CD14-positive monocyte (primary cell): ENCODE data around the gene CROCC2. TPM values are rescaled to one million over a fixed set of nuclear protein-coding genes. Genes with fewer than 3 reads are reported as not detected.

Experiments used
- DNase-seq, 3 donors: peaks; one replicate each; pipeline ENCODE4 v3.0.0-alpha.2; 2011 to 2022
- H2AFZ ChIP-seq: 2 replicates; pipeline ENCODE4 v1.6.0; 2012; ENCODE audit warnings: mild to moderate bottlenecking, low read depth, low read length, inconsistent platforms; ENCODE audit not compliant: insufficient read depth, poor library complexity, severe bottlenecking
- H3K27ac ChIP-seq, 2 donors: 1 replicate in 1 of 2; 2 replicates in 1 of 2; pipeline ENCODE4 v1.5.1; 2012 to 2013; ENCODE audit warnings: low read length in 2 of 2, control low read depth in 1 of 2, inconsistent platforms in 1 of 2, low read depth in 1 of 2, mild to moderate bottlenecking in 1 of 2
- H3K27me3 ChIP-seq, 2 donors: one replicate each; pipeline versions ENCODE4 v1.6.0 to v1.6.1; 2011 to 2013; ENCODE audit warnings: low read length in 2 of 2; ENCODE audit not compliant: control insufficient read depth in 2 of 2, insufficient read depth in 2 of 2
- H3K36me3 ChIP-seq, 2 donors: replicated peaks in 1 of 2; 1 replicate in 1 of 2; 2 replicates in 1 of 2; pipeline versions ENCODE4 v1.5.1 to v1.6.1; 2012 to 2013; ENCODE audit warnings: low read length in 2 of 2, control low read depth in 1 of 2, inconsistent platforms in 1 of 2, mild to moderate bottlenecking in 1 of 2; ENCODE audit not compliant: insufficient read depth in 2 of 2, control insufficient read depth in 1 of 2
- H3K4me1 ChIP-seq, 2 donors: 1 replicate in 1 of 2; 2 replicates in 1 of 2; pipeline versions ENCODE4 v1.5.1 to v1.6.1; 2012 to 2013; ENCODE audit warnings: low read length in 2 of 2, control low read depth in 1 of 2, inconsistent platforms in 1 of 2, mild to moderate bottlenecking in 1 of 2, moderate library complexity in 1 of 2; ENCODE audit not compliant: insufficient read depth in 2 of 2, control insufficient read depth in 1 of 2
- H3K4me2 ChIP-seq: replicated peaks from 2 replicates; pipeline ENCODE3; 2012; ENCODE audit warnings: low read length, moderate library complexity, mild to moderate bottlenecking; ENCODE audit not compliant: poor library complexity, severe bottlenecking; ENCODE audit errors: extremely low read depth
- H3K4me3 ChIP-seq, 3 experiments: fragments of 200-600 bp in 1 of 3; sonication (generic) in 1 of 3; replicated peaks in 1 of 3; 1 replicate in 2 of 3; 2 replicates in 1 of 3; pipeline ENCODE4 v1.5.1; 2011 to 2013; ENCODE audit warnings: low read length in 3 of 3, mild to moderate bottlenecking in 3 of 3, control low read depth in 2 of 3, low read depth in 2 of 3, inconsistent platforms in 1 of 3, moderate library complexity in 1 of 3
- H3K79me2 ChIP-seq: 2 replicates; pipeline ENCODE4 v1.6.0; 2012; ENCODE audit warnings: mild to moderate bottlenecking, control low read depth, inconsistent platforms, low read length, moderate library complexity; ENCODE audit not compliant: insufficient read depth
- H3K9ac ChIP-seq: 2 replicates; pipeline ENCODE4 v1.6.0; 2017; ENCODE audit warnings: low read length, mild to moderate bottlenecking; ENCODE audit not compliant: insufficient read depth, poor library complexity, severe bottlenecking
- H3K9me3 ChIP-seq, 2 donors: replicated peaks in 1 of 2; 1 replicate in 1 of 2; 2 replicates in 1 of 2; pipeline versions ENCODE4 v1.5.1 to v1.6.1; 2012 to 2013; ENCODE audit warnings: low read length in 2 of 2, control low read depth in 1 of 2; ENCODE audit not compliant: control insufficient read depth in 1 of 2, insufficient read depth in 1 of 2
- H4K20me1 ChIP-seq: 2 replicates; pipeline ENCODE4 v1.6.0; 2012; ENCODE audit warnings: mild to moderate bottlenecking, low read length, control low read depth, moderate library complexity; ENCODE audit not compliant: insufficient read depth
- H3K27ac Mint-ChIP-seq, 7 donors: one replicate each; pipeline ENCODE4 v1.8.0; 2020; ENCODE audit warnings: mild to moderate bottlenecking in 7 of 7, mixed read lengths in 7 of 7, moderate library complexity in 6 of 7, inconsistent platforms in 2 of 7
- H3K27me3 Mint-ChIP-seq, 3 donors: one replicate each; pipeline ENCODE4 v1.8.0; 2021 to 2022; ENCODE audit warnings: low read depth in 3 of 3, mild to moderate bottlenecking in 3 of 3, mixed read lengths in 3 of 3, moderate library complexity in 3 of 3, inconsistent platforms in 1 of 3
- H3K36me3 Mint-ChIP-seq, 2 donors: one replicate each; pipeline ENCODE4 v1.8.0; 2020; ENCODE audit warnings: mixed read lengths in 2 of 2, inconsistent platforms in 1 of 2, mild to moderate bottlenecking in 1 of 2
- H3K4me1 Mint-ChIP-seq: one replicate; pipeline ENCODE4 v1.8.0; 2020; ENCODE audit warnings: mild to moderate bottlenecking, mixed read lengths
- H3K4me3 Mint-ChIP-seq, 2 donors: one replicate each; pipeline ENCODE4 v1.8.0; 2020; ENCODE audit warnings: mild to moderate bottlenecking in 2 of 2, mixed read lengths in 2 of 2, moderate library complexity in 1 of 2
- H3K9me3 Mint-ChIP-seq, 7 donors: one replicate each; pipeline ENCODE4 v1.8.0; 2020 to 2022; ENCODE audit warnings: mixed read lengths in 7 of 7, mild to moderate bottlenecking in 6 of 7, moderate library complexity in 6 of 7, inconsistent platforms in 2 of 7
- CTCF ChIP-seq: fragments of 200-600 bp; IDR thresholded peaks from one replicate; pipeline ENCODE4 v1.8.0; 2022; ENCODE audit warnings: antibody characterized with exemption, mild to moderate bottlenecking
- WGBS: methylation state at CpG from one replicate; pipeline ENCODE4 v1.1.5; 2013; ENCODE audit warnings: missing lambda C conversion rate; ENCODE audit not compliant: insufficient coverage; 5-methylcytosine and 5-hydroxymethylcytosine counted together
- intact Hi-C, 2 donors: fragments of 100-400 bp; cut with micrococcal nuclease; formaldehyde crosslinking; loops; one replicate each; pipeline versions ENCODE4 v1.15.0 to v1.15.1; 2023
- polyA plus RNA-seq, 3 donors: library from polyadenylated mRNA; depleted of rRNA in 1 of 3; unstranded in 2 of 3; stranded (reverse) in 1 of 3; fragments of 300-500 nt in 2 of 3; fragments of >200 nt in 1 of 3; fragmentation: Illumina TruSeq in 2 of 3; gene quantifications; 1 replicate in 2 of 3; 2 replicates in 1 of 3; pipeline ENCODE4 v1.2.3, GENCODE V29; 2012 to 2021

CROCC2 gene
- polyA plus RNA-seq, 3 donors, result 0.15 TPM; not detected in 2

DNA sequence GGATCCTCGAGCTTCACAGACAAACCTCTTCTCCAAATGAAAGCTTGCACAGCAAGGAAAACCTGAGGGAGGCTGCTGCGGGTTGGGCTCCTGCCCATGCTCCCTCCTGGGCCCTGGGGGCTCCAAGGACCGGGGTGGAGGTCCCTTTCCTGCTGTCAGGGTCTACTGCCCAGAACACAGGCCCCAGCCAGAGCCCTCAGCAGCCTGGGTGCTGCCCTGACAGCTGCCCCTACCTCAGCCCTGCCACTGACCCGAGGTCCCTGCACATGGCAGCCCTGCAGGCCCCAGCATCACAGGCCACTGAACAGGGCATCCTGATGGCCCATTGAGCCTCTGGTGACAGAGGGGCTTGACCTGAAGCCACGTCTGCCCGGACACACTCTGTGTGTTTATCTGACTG lies 41.0 kb downstream of the CROCC2 start:
- Mint-ChIP-seq H3K27ac (no peak overlapping the region), H3K4me3 (no peak overlapping the region), H3K36me3 (no peaks in the 10 kb centered on the region), H3K4me1 (no peaks in the 10 kb centered on the region), H3K27me3 (peaks cover 3 to 5% (median 4%) of the 10 kb centered on the region in 3 donors), H3K9me3 (peaks cover 0 to 2% (median 0%) of the 10 kb centered on the region in 7 donors)
- intact Hi-C loops, result no loop called here
- Histone ChIP-seq H3K4me3 (no peak overlapping the region), H3K27me3 (peaks cover 0 to 3% of the 10 kb centered on the region in 2 donors), H3K79me2 (no peaks in the 10 kb centered on the region), H3K9ac (no peak overlapping the region), H3K36me3 (no peaks in the 10 kb centered on the region), H3K4me1 (no peaks in the 10 kb centered on the region), H3K9me3 (no peaks in the 10 kb centered on the region), H3K27ac (no peak overlapping the region), H4K20me1 (no peaks in the 10 kb centered on the region), H2AFZ (no peak overlapping the region), H3K4me2 (no peak overlapping the region)
- DNase-seq, result no peak
- WGBS, result 88% methylated on average over 6 of the region's 6 CpGs
- TF ChIP-seq CTCF, result no peak

DNA sequence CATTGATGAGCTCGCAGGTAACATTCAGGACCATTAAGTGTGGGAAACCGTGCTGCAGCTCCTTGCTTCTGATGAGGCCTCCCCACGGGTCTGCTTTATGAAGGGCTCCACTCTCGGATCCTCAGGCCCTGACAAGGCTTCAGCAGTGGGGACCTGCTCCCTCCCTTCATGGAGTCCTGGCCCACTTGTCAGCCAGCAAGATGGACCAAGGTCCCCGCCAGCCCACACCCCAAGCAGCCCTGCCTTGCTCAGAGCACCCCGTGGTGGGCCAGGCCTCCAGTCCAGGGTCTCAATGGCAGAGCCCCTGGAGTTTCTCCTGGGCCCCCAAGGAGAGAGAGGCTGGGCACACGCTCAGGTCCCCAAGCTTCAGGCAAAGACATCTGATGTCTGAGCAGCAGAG lies 41.5 kb downstream of the CROCC2 start:
- WGBS, result 89% methylated on average over 5 of the region's 7 CpGs
- Mint-ChIP-seq H3K9me3 (no peaks in the 10 kb centered on the region), H3K4me3 (no peak overlapping the region), H3K36me3 (no peaks in the 10 kb centered on the region), H3K4me1 (no peaks in the 10 kb centered on the region), H3K27me3 (peaks cover 1 to 5% (median 3%) of the 10 kb centered on the region in 3 donors), H3K27ac (no peak overlapping the region)
- TF ChIP-seq CTCF, result no peak
- H3K4me1 ChIP-seq, result no peaks in the 10 kb centered on the region
- peaks cover 0 to under 1% of the 10 kb centered on the region in 2 donors for H3K27me3 ChIP-seq
- no peaks in the 10 kb centered on the region for H4K20me1 ChIP-seq
- no peaks in the 10 kb centered on the region for H3K79me2 ChIP-seq
- H3K27ac ChIP-seq, result no peak overlapping the region
- no peak overlapping the region for H3K9ac ChIP-seq
- intact Hi-C loops, result no loop called here
- no peak overlapping the region for H3K4me3 ChIP-seq
- H3K36me3 ChIP-seq, result no peaks in the 10 kb centered on the region
- H2AFZ ChIP-seq, result no peak overlapping the region
- DNase-seq, result no peak
- no peaks in the 10 kb centered on the region for H3K9me3 ChIP-seq
- no peak overlapping the region for H3K4me2 ChIP-seq
